HepG2 (cell line): Measurements from ENCODE around the gene NEURL2. TPM values are rescaled to one million over a fixed set of nuclear protein-coding genes. Genes with fewer than 3 reads are reported as not detected.
A peak's percentile ranks its signal among the peaks of the same experiment; 100 is the strongest.

ENCODE experiments used
- CREB1 ChIP-seq, 2 experiments: fragments of 450-650 bp in 1 of 2; IDR thresholded peaks; 2 replicates each; pipeline ENCODE4 v1.6.1; 2016 to 2017; ENCODE audit warnings: control low read depth in 1 of 2, mild to moderate bottlenecking in 1 of 2, missing compliant biosample characterization in 1 of 2, missing genetic modification characterization in 1 of 2
- ELK4 ChIP-seq: sonication (generic); formaldehyde crosslinking; IDR thresholded peaks from 2 replicates; pipeline ENCODE4 v1.9.0; 2021; ENCODE audit warnings: missing genetic modification reagents, borderline replicate concordance
- EP300 ChIP-seq, 3 experiments: sonication (generic) in 1 of 3; formaldehyde crosslinking in 1 of 3; IDR thresholded peaks; 2 replicates each; pipeline versions ENCODE4 v1.5.1 to v1.6.1; 2011 to 2020; ENCODE audit warnings: low read depth in 2 of 3, low read length in 2 of 3, borderline replicate concordance in 1 of 3, improper control_type of control experiment in 1 of 3, mild to moderate bottlenecking in 1 of 3, missing genetic modification reagents in 1 of 3, moderate library complexity in 1 of 3
- GFI1 ChIP-seq: sonication (generic); formaldehyde crosslinking; IDR thresholded peaks from 2 replicates; pipeline ENCODE4 v1.5.0; 2020; ENCODE audit warnings: missing genetic modification reagents, mild to moderate bottlenecking, borderline replicate concordance
- HDAC6 ChIP-seq: fragments of 200-600 bp; sonication (generic); IDR thresholded peaks from 2 replicates; pipeline ENCODE4 v1.7.0; 2017; ENCODE audit warnings: mild to moderate bottlenecking, antibody characterized with exemption, low read length, low read depth
- IRX3 ChIP-seq: sonication (generic); formaldehyde crosslinking; IDR thresholded peaks from 2 replicates; pipeline ENCODE4 v1.8.1; 2023; ENCODE audit warnings: mild to moderate bottlenecking, low read depth, missing genetic modification reagents, borderline replicate concordance
- JUN ChIP-seq: sonication (generic); formaldehyde crosslinking; IDR thresholded peaks from 2 replicates; pipeline ENCODE4 v1.4.0; 2020; ENCODE audit warnings: mild to moderate bottlenecking, missing genetic modification reagents
- KDM3A ChIP-seq: IDR thresholded peaks from 2 replicates; pipeline ENCODE4 v1.6.1; 2018; ENCODE audit warnings: low read depth, missing compliant biosample characterization
- NR3C1 ChIP-seq: sonication (generic); formaldehyde crosslinking; IDR thresholded peaks from 2 replicates; pipeline ENCODE4 v1.4.0; 2020; ENCODE audit warnings: missing genetic modification reagents
- RNF2 ChIP-seq: fragments of 450-650 bp; conservative IDR thresholded peaks from 2 replicates; pipeline ENCODE4 v1.6.1; 2016; ENCODE audit warnings: low read depth
- SP1 ChIP-seq, 2 experiments: fragments of 450-650 bp in 1 of 2; sonication (generic) in 1 of 2; formaldehyde crosslinking in 1 of 2; IDR thresholded peaks; 2 replicates each; pipeline versions ENCODE4 v1.4.0 to v1.6.1; 2016 to 2020; ENCODE audit warnings: missing genetic modification reagents in 1 of 2
- WIZ ChIP-seq: sonication (generic); formaldehyde crosslinking; IDR thresholded peaks from 2 replicates; pipeline ENCODE4 v1.5.1; 2020; ENCODE audit warnings: mild to moderate bottlenecking, missing genetic modification reagents
- ZBTB42 ChIP-seq: sonication (generic); formaldehyde crosslinking; IDR thresholded peaks from 2 replicates; pipeline ENCODE4 v1.5.0; 2020; ENCODE audit warnings: mild to moderate bottlenecking, missing genetic modification reagents
- ZFP36L1 ChIP-seq: sonication (generic); formaldehyde crosslinking; IDR thresholded peaks from 2 replicates; pipeline ENCODE4 v1.8.0; 2022; ENCODE audit warnings: mild to moderate bottlenecking, missing genetic modification reagents, moderate library complexity
- ZNF3 ChIP-seq: IDR thresholded peaks from 2 replicates; pipeline ENCODE4 v1.7.0; 2017; ENCODE audit warnings: inconsistent platforms
- ZNF574 ChIP-seq: sonication (generic); formaldehyde crosslinking; IDR thresholded peaks from 2 replicates; pipeline ENCODE4 v1.4.0; 2020; ENCODE audit warnings: missing genetic modification reagents
- ZNF703 ChIP-seq: sonication (generic); formaldehyde crosslinking; IDR thresholded peaks from 2 replicates; pipeline ENCODE4 v1.5.1; 2020; ENCODE audit warnings: missing genetic modification reagents, mild to moderate bottlenecking, moderate library complexity, borderline replicate concordance
- polyA plus RNA-seq, 8 experiments: library from polyadenylated mRNA; depleted of rRNA in 3 of 8; stranded (reverse) in 7 of 8; unstranded in 1 of 8; fragments of >200 nt; fragmentation: Illumina TruSeq in 4 of 8; extraction: Trizol in 4 of 8; gene quantifications; 2 replicates each; pipeline versions ENCODE4 v1.2.1 to v1.2.3, GENCODE V29; 2011 to 2016; ENCODE audit warnings: low read depth in 4 of 8, missing spikeins in 1 of 8, mixed read lengths in 1 of 8; ENCODE audit not compliant: insufficient read depth in 1 of 8
- total RNA-seq, 5 experiments: library from RNA; depleted of rRNA; stranded (reverse); fragments of >200 nt; fragmentation: Illumina TruSeq; extraction: Trizol; gene quantifications; 2 replicates each; pipeline ENCODE4 v1.2.3, GENCODE V29; 2016; ENCODE audit warnings: low read depth in 1 of 5
- TF ChIP-seq, protein P1 (sequence below): sonication (generic); formaldehyde crosslinking; IDR thresholded peaks from 2 replicates; pipeline ENCODE4 v1.9.0; 2021; ENCODE audit warnings: missing genetic modification reagents, borderline replicate concordance
- TF ChIP-seq, protein P2 (sequence below): IDR thresholded peaks from 2 replicates; pipeline ENCODE4 v1.6.1; 2018; ENCODE audit warnings: missing genetic modification reagents, mild to moderate bottlenecking, missing compliant biosample characterization

Gene NEURL2
- total and polyA plus RNA-seq, 2 of the 13 experiments (the other 11 are each of a cell fraction or from before 2014, with no cell fraction given) = 7.2 to 9.7 TPM

- TF ChIP-seq EP300 (IDR thresholded peaks at IDR 0.05; ENCODE audit: low read depth in 2 of 2, low read length in 2 of 2) = no peak; a peak in 1 of 4 replicates
- peak; percentile 60; the same call in 1 of the 2 replicates for TF ChIP-seq EP300 (CRISPR knock-in tag; IDR thresholded peaks at IDR 0.05; ENCODE audit: borderline replicate concordance)
- 0 out of 2 replicates have a peak, but pooled peaks have one; percentile 24 for TF ChIP-seq KDM3A (CRISPR knock-in tag)
- peak; percentile 80; the same call in 1 of the 2 replicates for TF ChIP-seq ZFP36L1
- peak; percentile 52; the same call in 1 of the 2 replicates for TF ChIP-seq ZNF3 (CRISPR knock-in tag)
- no peak for TF ChIP-seq GFI1
- TF ChIP-seq ZNF703 (CRISPR knock-in tag) = no peak
- no peak for TF ChIP-seq IRX3 (CRISPR knock-in tag)
- no peak for TF ChIP-seq HDAC6
- no peak for TF ChIP-seq ELK4
- no peak for TF ChIP-seq RNF2
- 0 out of 2 replicates have a peak, but pooled peaks have one; percentile 6 for TF ChIP-seq WIZ (CRISPR knock-in tag)
- peak; percentile 84 for TF ChIP-seq ZNF574
- 0 out of 2 replicates have a peak, but pooled peaks have one; percentile 80 for TF ChIP-seq JUN (CRISPR knock-in tag)
- peak; percentile 96 for TF ChIP-seq CREB1 (IDR thresholded peaks at IDR 0.05)
- peak; percentile 91 for TF ChIP-seq CREB1 (CRISPR knock-in tag; IDR thresholded peaks at IDR 0.05)
- TF ChIP-seq, protein P1, sequence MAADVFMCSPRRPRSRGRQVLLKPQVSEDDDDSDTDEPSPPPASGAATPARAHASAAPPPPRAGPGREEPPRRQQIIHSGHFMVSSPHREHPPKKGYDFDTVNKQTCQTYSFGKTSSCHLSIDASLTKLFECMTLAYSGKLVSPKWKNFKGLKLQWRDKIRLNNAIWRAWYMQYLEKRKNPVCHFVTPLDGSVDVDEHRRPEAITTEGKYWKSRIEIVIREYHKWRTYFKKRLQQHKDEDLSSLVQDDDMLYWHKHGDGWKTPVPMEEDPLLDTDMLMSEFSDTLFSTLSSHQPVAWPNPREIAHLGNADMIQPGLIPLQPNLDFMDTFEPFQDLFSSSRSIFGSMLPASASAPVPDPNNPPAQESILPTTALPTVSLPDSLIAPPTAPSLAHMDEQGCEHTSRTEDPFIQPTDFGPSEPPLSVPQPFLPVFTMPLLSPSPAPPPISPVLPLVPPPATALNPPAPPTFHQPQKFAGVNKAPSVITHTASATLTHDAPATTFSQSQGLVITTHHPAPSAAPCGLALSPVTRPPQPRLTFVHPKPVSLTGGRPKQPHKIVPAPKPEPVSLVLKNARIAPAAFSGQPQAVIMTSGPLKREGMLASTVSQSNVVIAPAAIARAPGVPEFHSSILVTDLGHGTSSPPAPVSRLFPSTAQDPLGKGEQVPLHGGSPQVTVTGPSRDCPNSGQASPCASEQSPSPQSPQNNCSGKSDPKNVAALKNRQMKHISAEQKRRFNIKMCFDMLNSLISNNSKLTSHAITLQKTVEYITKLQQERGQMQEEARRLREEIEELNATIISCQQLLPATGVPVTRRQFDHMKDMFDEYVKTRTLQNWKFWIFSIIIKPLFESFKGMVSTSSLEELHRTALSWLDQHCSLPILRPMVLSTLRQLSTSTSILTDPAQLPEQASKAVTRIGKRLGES = no peak
- no peak for TF ChIP-seq SP1 (IDR thresholded peaks at IDR 0.05)
- peak; percentile 50; the same call in 1 of the 2 replicates for TF ChIP-seq SP1 (CRISPR knock-in tag; IDR thresholded peaks at IDR 0.05)
- no peak for TF ChIP-seq NR3C1 (CRISPR knock-in tag)
- TF ChIP-seq, protein P2, sequence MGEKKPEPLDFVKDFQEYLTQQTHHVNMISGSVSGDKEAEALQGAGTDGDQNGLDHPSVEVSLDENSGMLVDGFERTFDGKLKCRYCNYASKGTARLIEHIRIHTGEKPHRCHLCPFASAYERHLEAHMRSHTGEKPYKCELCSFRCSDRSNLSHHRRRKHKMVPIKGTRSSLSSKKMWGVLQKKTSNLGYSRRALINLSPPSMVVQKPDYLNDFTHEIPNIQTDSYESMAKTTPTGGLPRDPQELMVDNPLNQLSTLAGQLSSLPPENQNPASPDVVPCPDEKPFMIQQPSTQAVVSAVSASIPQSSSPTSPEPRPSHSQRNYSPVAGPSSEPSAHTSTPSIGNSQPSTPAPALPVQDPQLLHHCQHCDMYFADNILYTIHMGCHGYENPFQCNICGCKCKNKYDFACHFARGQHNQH (CRISPR knock-in tag) = peak; percentile 87
- TF ChIP-seq ZBTB42 = no peak
Observed at GRCh38 chr20:45880988-45881788, 9.8 kb downstream of the NEURL2 start, which contains the start of gene ZSWIM1 (continued).
